PC-3 (cell line): Measurements from ENCODE around the gene RNF175. TPM values are rescaled to one million over a fixed set of nuclear protein-coding genes. Genes with fewer than 3 reads are reported as not detected.

Experiments used
- ATAC-seq: fragments of 200-7000 bp; cut with Tn5 transposase; 2 replicates; pipeline ENCODE4 v1.9.1; 2020; ENCODE audit warnings: mild to moderate bottlenecking, moderate library complexity
- BruUV-seq: library from RNA; stranded (reverse); fragments of 400-500 nt; replicated peaks from 2 replicates; lab custom pipeline; 2021; lab: Mats Ljungman, UMichigan
- CTCF ChIA-PET: fragments of 300-600 bp; sonication (Branson Sonifier 250); formaldehyde crosslinking; loops from one replicate; lab custom pipeline; 2022; ENCODE audit warnings: antibody characterized with exemption; lab: Charles Lee
- POLR2A ChIA-PET: fragments of 300-600 bp; sonication (Branson Sonifier 250); formaldehyde crosslinking; loops from one replicate; lab custom pipeline; 2022; ENCODE audit warnings: antibody characterized with exemption; ENCODE audit not compliant: unreplicated experiment; lab: Charles Lee
- DNase-seq: peaks from one replicate; pipeline ENCODE4 v3.0.0-alpha.2; 2015
- H2AFZ ChIP-seq: fragments of 300-600 bp; sonication (generic); 2 replicates; pipeline ENCODE4 v1.6.0; 2016; ENCODE audit warnings: antibody characterized with exemption, low read length
- H3F3A ChIP-seq: fragments of 300-600 bp; sonication (generic); one replicate; pipeline ENCODE4 v1.6.0; 2017; ENCODE audit warnings: antibody characterized with exemption, low read length, control low read depth, mild to moderate bottlenecking; ENCODE audit not compliant: unreplicated experiment
- H3K27ac ChIP-seq: fragments of 300-600 bp; sonication (generic); 2 replicates; pipeline ENCODE4 v1.5.1; 2016; ENCODE audit warnings: mild to moderate bottlenecking, low read length
- H3K27me3 ChIP-seq: fragments of 300-600 bp; sonication (generic); 2 replicates; pipeline ENCODE4 v1.6.1; 2016; ENCODE audit warnings: low read length, mixed read lengths
- H3K36me3 ChIP-seq: fragments of 300-600 bp; sonication (generic); 2 replicates; pipeline ENCODE4 v1.6.1; 2016; ENCODE audit warnings: low read depth, mixed run types, low read length, mixed read lengths
- H3K4me1 ChIP-seq: fragments of 300-600 bp; sonication (generic); 2 replicates; pipeline ENCODE4 v1.5.1; 2016; ENCODE audit warnings: low read length; ENCODE audit not compliant: insufficient read depth
- H3K4me2 ChIP-seq: fragments of 300-600 bp; sonication (generic); 2 replicates; pipeline ENCODE4 v1.6.0; 2016; ENCODE audit warnings: low read length
- H3K4me3 ChIP-seq: fragments of 300-600 bp; sonication (generic); 2 replicates; pipeline ENCODE4 v1.5.1; 2016; ENCODE audit warnings: mild to moderate bottlenecking, low read length, mixed read lengths
- H3K79me2 ChIP-seq: fragments of 300-600 bp; sonication (generic); 2 replicates; pipeline ENCODE4 v1.6.1; 2017; ENCODE audit warnings: low read length, mixed read lengths
- H3K9ac ChIP-seq: fragments of 300-600 bp; sonication (generic); 2 replicates; pipeline ENCODE4 v1.6.0; 2016; ENCODE audit warnings: mild to moderate bottlenecking, low read length
- H3K9me2 ChIP-seq: fragments of 300-600 bp; sonication (generic); replicated peaks from 2 replicates; pipeline ENCODE4 v1.6.1; 2016; ENCODE audit warnings: mixed run types, low read length, mixed read lengths
- H3K9me3 ChIP-seq: fragments of 300-600 bp; sonication (generic); 2 replicates; pipeline ENCODE4 v1.6.1; 2016; ENCODE audit warnings: low read length, mixed read lengths
- H4K20me1 ChIP-seq: fragments of 300-600 bp; sonication (generic); 2 replicates; pipeline ENCODE4 v1.6.1; 2016; ENCODE audit warnings: low read length, mixed read lengths
- CTCF ChIP-seq: fragments of 300-600 bp; sonication (generic); conservative IDR thresholded peaks from 2 replicates; pipeline ENCODE4 v1.5.1; 2017; ENCODE audit warnings: antibody characterized with exemption, low read depth, mild to moderate bottlenecking, low read length
- EZH2 ChIP-seq: fragments of 300-600 bp; sonication (generic); IDR thresholded peaks from one replicate; pipeline ENCODE4 v1.6.1; 2017; ENCODE audit warnings: antibody characterized with exemption, mild to moderate bottlenecking, low read length; ENCODE audit not compliant: unreplicated experiment
- EZH2phosphoT487 ChIP-seq: fragments of 300-600 bp; sonication (generic); IDR thresholded peaks from 2 replicates; pipeline ENCODE4 v1.6.1; 2018; ENCODE audit warnings: mild to moderate bottlenecking, antibody characterized with exemption, low read length, borderline replicate concordance
- intact Hi-C: fragments of 100-400 bp; cut with micrococcal nuclease; formaldehyde crosslinking; loops from 2 replicates; pipeline ENCODE4 v1.9.0; 2023
- total RNA-seq: library from RNA; depleted of rRNA; stranded (reverse); fragments of >200 nt; gene quantifications from 2 replicates; pipeline ENCODE4 v1.2.3, GENCODE V29; 2014

RNF175 gene
- total RNA-seq, 1 experiment from 2014 or later = not detected

DNA sequence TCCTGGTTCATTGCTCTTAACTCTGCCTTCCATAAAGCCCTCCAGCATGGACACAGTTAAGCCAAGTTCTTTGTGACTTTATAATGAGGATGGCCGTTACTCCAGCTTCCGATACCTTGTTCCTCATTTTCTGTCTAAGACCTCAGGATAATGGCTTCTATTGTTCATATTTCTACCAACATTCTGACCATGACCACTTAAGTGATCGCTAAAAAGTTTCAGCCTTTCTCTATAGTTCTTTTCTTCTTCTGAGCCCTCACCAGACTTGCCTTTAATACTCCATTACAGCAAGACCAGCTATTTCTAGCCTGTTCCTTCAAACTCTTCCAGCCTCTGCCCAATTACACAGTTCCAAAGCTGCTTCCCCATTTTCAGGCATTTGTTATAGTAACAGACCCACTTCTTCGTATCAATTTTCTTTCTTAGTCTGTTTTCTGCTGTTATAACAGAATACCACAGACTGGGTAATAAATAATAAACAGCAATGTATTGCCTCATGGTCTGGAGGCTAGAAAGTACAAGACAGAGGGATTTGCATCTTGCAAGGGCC is 12.3 kb downstream of the RNF175 start:
- no peak for DNase-seq

DNA sequence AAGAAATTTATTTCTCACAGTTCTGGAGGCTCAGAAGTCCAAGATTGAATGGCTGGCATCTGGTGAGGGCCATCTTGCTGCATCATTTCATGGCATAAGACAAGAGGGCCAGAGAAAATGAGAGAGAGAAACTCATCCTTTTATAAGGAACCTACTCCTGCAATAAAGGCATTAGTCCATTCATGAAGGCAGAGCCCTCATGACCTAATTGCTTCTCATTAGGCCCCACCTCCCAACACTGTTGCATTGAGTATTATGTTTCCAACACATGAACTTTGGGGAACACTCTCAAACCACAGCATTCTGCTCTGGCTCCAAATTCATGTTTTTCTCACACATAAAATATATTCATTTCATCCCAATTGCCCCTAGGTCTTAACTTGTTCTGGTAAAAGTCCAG is 14.2 kb downstream of the RNF175 start:
- DNase-seq = no peak
- no TSS peak for BruUV-seq
- intact Hi-C loops = no loop called here
- Histone ChIP-seq H3K27ac (no peak overlapping the region), H3K9me2 (no peaks in the 10 kb centered on the region), H3K4me2 (no peak overlapping the region), H3K9ac (no peak overlapping the region), H3K9me3 (no peaks in the 10 kb centered on the region), H3K4me3 (no peak overlapping the region), H3K27me3 (no peaks in the 10 kb centered on the region), H2AFZ (no peak overlapping the region), H3K36me3 (no peaks in the 10 kb centered on the region), H3K79me2 (no peaks in the 10 kb centered on the region), H3K4me1 (peaks cover 7% of the 10 kb centered on the region; the same call in 1 of the 2 replicates), H3F3A (no peaks in the 10 kb centered on the region), H4K20me1 (no peaks in the 10 kb centered on the region)
- CTCF ChIA-PET = no interaction called here
- POLR2A ChIA-PET = no interaction called here
- ATAC-seq = no peak
- TF ChIP-seq EZH2 (no peak), EZH2phosphoT487 (no peak), CTCF (no peak)

More for the DNA sequence above, 12.3 kb downstream of the RNF175 start:
- Histone ChIP-seq H3K27me3 (no peaks in the 10 kb centered on the region), H2AFZ (no peak overlapping the region), H3K9ac (no peak overlapping the region), H3K9me2 (no peaks in the 10 kb centered on the region), H4K20me1 (no peaks in the 10 kb centered on the region), H3K9me3 (no peaks in the 10 kb centered on the region), H3K79me2 (no peaks in the 10 kb centered on the region), H3K27ac (no peak overlapping the region), H3F3A (no peaks in the 10 kb centered on the region), H3K4me1 (peaks cover 7% of the 10 kb centered on the region; the same call in 1 of the 2 replicates), H3K4me2 (no peak overlapping the region), H3K36me3 (no peaks in the 10 kb centered on the region), H3K4me3 (no peak overlapping the region)
- TF ChIP-seq CTCF = no peak
- no peak for TF ChIP-seq EZH2
- TF ChIP-seq EZH2phosphoT487 = no peak
- intact Hi-C loops = no loop called here
- ChIA-PET POLR2A (no interaction called here), CTCF (no interaction called here)
- no TSS peak for BruUV-seq
- no peak for ATAC-seq

- no peak for DNase-seq
- intact Hi-C loops = no loop called here
- Histone ChIP-seq H3K9ac (no peak overlapping the region), H3K9me3 (no peaks in the 10 kb centered on the region), H3K27ac (no peak overlapping the region), H2AFZ (no peak overlapping the region), H3K79me2 (no peaks in the 10 kb centered on the region), H3K27me3 (no peaks in the 10 kb centered on the region), H3K9me2 (no peaks in the 10 kb centered on the region), H3K4me2 (no peak overlapping the region), H3K4me3 (no peak overlapping the region), H4K20me1 (no peaks in the 10 kb centered on the region), H3K36me3 (no peaks in the 10 kb centered on the region), H3F3A (no peaks in the 10 kb centered on the region), H3K4me1 (no peaks in the 10 kb centered on the region)
- ChIA-PET POLR2A (no interaction called here), CTCF (no interaction called here)
- no peak for TF ChIP-seq EZH2
- TF ChIP-seq EZH2phosphoT487 = no peak
- TF ChIP-seq CTCF = no peak
- no peak for ATAC-seq
- no TSS peak for BruUV-seq
Observed at GRCh38 chr4:153741541-153741940, 18.3 kb downstream of the RNF175 start.
